Cardiac fibroblast (primary cell): ENCODE results near the gene LST1.

Experiments
- DNase-seq, 2 donors: peaks; one replicate each; pipeline versions ENCODE4 v3.0.0 to v3.0.0-alpha.2; 2010; ENCODE audit warnings: low read depth in 2 of 2
- H3K4me3 ChIP-seq, 2 donors: replicated peaks in 1 of 2; 1 replicate in 1 of 2; 2 replicates in 1 of 2; pipeline ENCODE4 v1.5.1; 2011; ENCODE audit warnings: low read depth in 2 of 2, low read length in 2 of 2, mild to moderate bottlenecking in 2 of 2, moderate library complexity in 1 of 2
- TF ChIP-seq, protein P1 (sequence below): IDR thresholded peaks from one replicate; pipeline ENCODE4 v1.5.1; 2011; ENCODE audit warnings: low read depth, mild to moderate bottlenecking, low read length, inconsistent platforms

LST1 gene

GRCh38 chr6:31630177-31630934, 44.3 kb downstream of the LST1 start:
- no peak overlapping the region for H3K4me3 ChIP-seq
- DNase-seq = no peak
- TF ChIP-seq, protein P1, sequence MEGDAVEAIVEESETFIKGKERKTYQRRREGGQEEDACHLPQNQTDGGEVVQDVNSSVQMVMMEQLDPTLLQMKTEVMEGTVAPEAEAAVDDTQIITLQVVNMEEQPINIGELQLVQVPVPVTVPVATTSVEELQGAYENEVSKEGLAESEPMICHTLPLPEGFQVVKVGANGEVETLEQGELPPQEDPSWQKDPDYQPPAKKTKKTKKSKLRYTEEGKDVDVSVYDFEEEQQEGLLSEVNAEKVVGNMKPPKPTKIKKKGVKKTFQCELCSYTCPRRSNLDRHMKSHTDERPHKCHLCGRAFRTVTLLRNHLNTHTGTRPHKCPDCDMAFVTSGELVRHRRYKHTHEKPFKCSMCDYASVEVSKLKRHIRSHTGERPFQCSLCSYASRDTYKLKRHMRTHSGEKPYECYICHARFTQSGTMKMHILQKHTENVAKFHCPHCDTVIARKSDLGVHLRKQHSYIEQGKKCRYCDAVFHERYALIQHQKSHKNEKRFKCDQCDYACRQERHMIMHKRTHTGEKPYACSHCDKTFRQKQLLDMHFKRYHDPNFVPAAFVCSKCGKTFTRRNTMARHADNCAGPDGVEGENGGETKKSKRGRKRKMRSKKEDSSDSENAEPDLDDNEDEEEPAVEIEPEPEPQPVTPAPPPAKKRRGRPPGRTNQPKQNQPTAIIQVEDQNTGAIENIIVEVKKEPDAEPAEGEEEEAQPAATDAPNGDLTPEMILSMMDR = no peak

- H3K4me3 ChIP-seq = no peak overlapping the region
- DNase-seq = no peak
- TF ChIP-seq, protein P1 = no peak
Measured at GRCh38 chr6:31631209-31631608, 45.1 kb downstream of the LST1 start.

DNA sequence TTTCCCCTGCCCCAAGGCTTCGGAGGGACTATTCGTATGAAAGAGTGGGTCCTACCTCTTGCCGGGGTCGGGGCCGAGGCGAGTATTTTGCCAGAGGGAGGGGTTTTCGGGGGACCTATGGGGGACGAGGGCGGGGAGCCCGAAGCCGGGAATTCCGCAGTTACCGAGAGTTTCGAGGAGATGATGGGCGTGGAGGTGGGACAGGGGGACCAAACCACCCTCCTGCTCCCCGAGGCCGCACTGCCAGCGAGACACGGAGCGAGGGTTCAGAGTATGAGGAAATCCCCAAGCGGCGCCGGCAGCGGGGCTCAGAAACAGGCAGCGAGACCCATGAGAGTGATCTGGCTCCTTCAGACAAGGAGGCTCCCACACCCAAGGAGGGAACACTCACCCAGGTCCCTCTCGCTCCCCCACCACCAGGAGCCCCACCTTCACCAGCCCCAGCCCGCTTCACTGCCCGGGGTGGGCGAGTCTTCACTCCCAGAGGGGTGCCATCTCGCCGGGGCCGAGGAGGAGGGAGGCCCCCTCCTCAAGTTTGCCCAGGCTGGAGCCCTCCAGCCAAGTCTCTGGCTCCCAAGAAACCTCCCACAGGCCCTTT, 45.7 kb downstream of the LST1 start:
- TF ChIP-seq, protein P1 = no peak
- H3K4me3 ChIP-seq = no peak overlapping the region
- DNase-seq = no peak

- no peak overlapping the region for H3K4me3 ChIP-seq
- TF ChIP-seq, protein P1 = no peak
- no peak for DNase-seq
Measured at GRCh38 chr6:31632279-31632946, 46.3 kb downstream of the LST1 start.

DNA sequence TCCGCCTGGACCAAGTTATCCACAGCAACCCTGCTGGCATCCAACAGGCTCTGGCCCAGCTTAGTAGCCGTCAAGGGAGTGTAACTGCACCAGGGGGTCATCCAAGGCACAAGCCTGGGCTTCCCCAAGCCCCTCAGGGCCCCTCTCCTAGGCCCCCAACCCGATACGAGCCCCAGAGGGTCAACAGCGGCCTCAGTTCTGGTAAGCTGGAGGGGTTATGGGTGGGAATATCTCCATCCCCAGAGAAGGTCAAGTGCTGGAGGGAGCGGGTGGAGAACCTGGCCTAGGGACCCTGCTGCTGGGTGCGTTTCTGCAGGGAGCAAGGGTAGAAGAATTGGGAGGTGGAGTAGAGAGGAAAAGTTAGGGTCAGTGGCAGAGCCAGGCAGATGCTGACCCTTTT, 47.4 kb downstream of the LST1 start:
- TF ChIP-seq, protein P1 = no peak
- DNase-seq = no peak
- H3K4me3 ChIP-seq = no peak overlapping the region

DNA sequence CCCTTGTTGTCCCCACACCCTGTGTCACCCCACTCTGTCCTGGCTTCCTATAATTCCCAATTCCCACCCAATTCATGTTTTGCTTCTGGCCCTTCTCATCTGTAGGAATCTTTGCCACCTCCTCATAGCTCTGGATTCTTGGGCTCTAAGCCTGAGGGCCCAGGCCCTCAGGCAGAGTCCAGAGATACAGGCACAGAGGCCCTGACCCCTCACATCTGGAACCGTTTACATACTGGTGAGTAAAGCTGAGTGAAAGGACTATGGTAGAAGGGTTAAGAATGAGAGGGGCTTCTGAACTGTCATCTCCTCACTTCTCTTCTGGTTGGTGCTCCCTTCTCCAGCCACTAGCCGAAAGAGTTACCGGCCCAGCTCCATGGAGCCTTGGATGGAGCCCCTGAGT, 48.1 kb downstream of the LST1 start:
- TF ChIP-seq, protein P1 = no peak
- DNase-seq = no peak
- H3K4me3 ChIP-seq = no peak overlapping the region
